Uterus (tissue), 4 donors: ENCODE results near the gene MYOT. TPM values are rescaled to one million over a fixed set of nuclear protein-coding genes. Genes with fewer than 3 reads are reported as not detected.
"Not testable (repeated sequence)": the region's sequence is repeated elsewhere in the genome, so short reads cannot be mapped to it uniquely, and the experiment has no call there.

Experiments
- DNase-seq, 2 donors: peaks; one replicate each; pipeline ENCODE4 v3.0.0-alpha.2; 2019 to 2020
- H3K27ac ChIP-seq, 2 donors: fragments of 200-600 bp; sonication (generic); 1 replicate in 1 of 2; 2 replicates in 1 of 2; pipeline ENCODE4 v1.5.1; 2016 to 2018
- H3K27me3 ChIP-seq, 2 donors: fragments of 200-600 bp; sonication (generic); one replicate each; pipeline ENCODE4 v1.5.1; 2018 to 2019; ENCODE audit warnings: control low read depth in 1 of 2
- H3K36me3 ChIP-seq, 2 donors: fragments of 200-600 bp; sonication (generic); one replicate each; pipeline ENCODE4 v1.5.1; 2019; ENCODE audit warnings: control low read depth in 1 of 2
- H3K4me1 ChIP-seq, 2 donors: fragments of 200-600 bp; sonication (generic); one replicate each; pipeline ENCODE4 v1.5.1; 2018 to 2019; ENCODE audit warnings: control low read depth in 1 of 2
- H3K4me3 ChIP-seq, 2 donors: fragments of 200-600 bp; sonication (generic); 1 replicate in 1 of 2; 2 replicates in 1 of 2; pipeline ENCODE4 v1.5.1; 2018 to 2019; ENCODE audit warnings: mild to moderate bottlenecking in 1 of 2
- H3K9me3 ChIP-seq, 2 donors: fragments of 200-600 bp; sonication (generic); one replicate each; pipeline ENCODE4 v1.5.1; 2019; ENCODE audit warnings: control low read depth in 1 of 2
- POLR2A ChIP-seq, 2 donors: fragments of 450-650 bp; IDR thresholded peaks; one replicate each; pipeline ENCODE4 v1.6.1; 2016; ENCODE audit warnings: antibody characterized with exemption in 2 of 2, mild to moderate bottlenecking in 1 of 2, moderate library complexity in 1 of 2
- intact Hi-C: fragments of 100-400 bp; cut with DNase I; formaldehyde crosslinking; loops from one replicate; pipeline ENCODE4 v1.15.1; 2023; ENCODE audit warnings: low total_unique reads
- total RNA-seq, 4 donors: library from RNA; depleted of rRNA in 3 of 4; stranded (reverse); fragments of >200 nt in 3 of 4; gene quantifications; one replicate each; pipeline versions ENCODE4 v1.1.0 to v1.2.4, GENCODE V29; 2014 to 2023
- TF ChIP-seq, protein P1 (sequence below), 4 experiments: fragments of 200-600 bp in 2 of 4; fragments of 450-650 bp in 2 of 4; sonication (generic) in 2 of 4; IDR thresholded peaks; one replicate each; pipeline ENCODE4 v1.5.1; 2016 to 2019; ENCODE audit warnings: antibody characterized with exemption in 4 of 4, mild to moderate bottlenecking in 2 of 4, moderate library complexity in 1 of 4
- donor health status: DM: yes; HTN: yes; CAD: no.

The MYOT gene
- total RNA-seq, 4 donors from 2014 or later = 0.51 to 2.7 (median 1.1) TPM

DNA sequence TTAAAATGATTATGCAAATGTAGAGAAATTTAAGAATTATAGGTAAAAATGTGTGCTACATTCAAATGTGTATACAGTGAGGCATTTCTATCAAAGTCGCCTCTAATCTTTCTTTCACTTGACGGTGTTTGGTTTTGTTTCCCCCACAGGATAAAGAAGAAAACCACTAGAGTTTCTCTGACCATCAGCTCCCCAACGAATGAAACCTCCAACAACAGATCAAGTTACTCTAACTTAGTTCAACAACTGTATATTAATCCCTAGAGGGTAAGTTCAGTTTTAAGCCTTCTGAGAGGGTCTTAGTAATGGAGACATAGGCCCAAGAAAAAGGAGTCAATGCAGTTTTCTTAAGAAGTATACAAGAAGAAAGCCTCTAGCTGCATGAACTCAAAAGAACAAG lies 11.5 kb upstream of the MYOT start:
- Histone ChIP-seq H3K27me3 (no peaks in the 10 kb centered on the region), H3K4me3 (no peak overlapping the region), H3K9me3 (no peaks in the 10 kb centered on the region), H3K27ac (no peak overlapping the region), H3K4me1 (no peaks in the 10 kb centered on the region), H3K36me3 (no peaks in the 10 kb centered on the region)
- DNase-seq = no peak
- TF ChIP-seq, protein P1, sequence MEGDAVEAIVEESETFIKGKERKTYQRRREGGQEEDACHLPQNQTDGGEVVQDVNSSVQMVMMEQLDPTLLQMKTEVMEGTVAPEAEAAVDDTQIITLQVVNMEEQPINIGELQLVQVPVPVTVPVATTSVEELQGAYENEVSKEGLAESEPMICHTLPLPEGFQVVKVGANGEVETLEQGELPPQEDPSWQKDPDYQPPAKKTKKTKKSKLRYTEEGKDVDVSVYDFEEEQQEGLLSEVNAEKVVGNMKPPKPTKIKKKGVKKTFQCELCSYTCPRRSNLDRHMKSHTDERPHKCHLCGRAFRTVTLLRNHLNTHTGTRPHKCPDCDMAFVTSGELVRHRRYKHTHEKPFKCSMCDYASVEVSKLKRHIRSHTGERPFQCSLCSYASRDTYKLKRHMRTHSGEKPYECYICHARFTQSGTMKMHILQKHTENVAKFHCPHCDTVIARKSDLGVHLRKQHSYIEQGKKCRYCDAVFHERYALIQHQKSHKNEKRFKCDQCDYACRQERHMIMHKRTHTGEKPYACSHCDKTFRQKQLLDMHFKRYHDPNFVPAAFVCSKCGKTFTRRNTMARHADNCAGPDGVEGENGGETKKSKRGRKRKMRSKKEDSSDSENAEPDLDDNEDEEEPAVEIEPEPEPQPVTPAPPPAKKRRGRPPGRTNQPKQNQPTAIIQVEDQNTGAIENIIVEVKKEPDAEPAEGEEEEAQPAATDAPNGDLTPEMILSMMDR (IDR thresholded peaks at IDR 0.05) = no peak
- TF ChIP-seq POLR2A (IDR thresholded peaks at IDR 0.05) = no peak
- intact Hi-C loops = no loop called here

- TF ChIP-seq, protein P1 (IDR thresholded peaks at IDR 0.05) = no peak
- TF ChIP-seq POLR2A (IDR thresholded peaks at IDR 0.05) = no peak
- Histone ChIP-seq H3K36me3 (no peaks in the 10 kb centered on the region), H3K27me3 (no peaks in the 10 kb centered on the region), H3K9me3 (no peaks in the 10 kb centered on the region), H3K27ac (peak overlapping the region in 1 of 2 donors; percentile 31), H3K4me3 (no peak overlapping the region), H3K4me1 (no peaks in the 10 kb centered on the region)
- DNase-seq = no peak
- intact Hi-C loops = no loop called here
Measured at GRCh38 chr5:137856916-137857862, 10.5 kb upstream of the MYOT start.

DNA sequence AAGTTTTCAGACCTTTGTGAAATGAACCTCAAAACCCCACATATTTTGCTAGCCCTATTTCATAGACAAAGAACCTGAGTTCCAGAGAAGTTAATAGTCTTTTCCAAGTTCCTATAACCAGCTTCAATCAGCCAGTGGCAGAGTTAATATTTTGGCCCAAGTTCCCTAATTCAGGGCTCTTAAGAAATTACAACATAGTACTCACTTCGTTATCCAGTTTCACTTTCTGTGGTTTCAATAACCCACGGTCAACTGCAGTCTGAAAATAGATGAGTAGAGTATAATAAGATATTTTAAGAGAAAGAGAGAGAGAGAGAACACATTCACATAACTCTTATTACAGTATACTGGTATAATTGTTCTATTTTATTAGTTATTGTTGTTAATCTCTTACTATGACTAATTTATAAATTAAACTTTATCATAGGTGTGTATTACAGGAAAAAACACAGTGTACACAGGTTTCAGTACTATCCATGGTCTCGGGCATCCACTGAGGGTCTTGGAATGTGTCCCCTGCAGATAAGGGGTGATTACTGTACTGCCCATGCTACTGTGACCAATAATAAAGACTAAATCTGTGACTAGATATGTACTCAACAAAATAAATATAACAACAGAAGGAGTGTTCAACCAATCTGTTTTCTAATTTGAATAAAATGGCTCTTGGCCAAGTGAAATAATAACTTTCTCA lies 9.3 kb upstream of the MYOT start:
- Histone ChIP-seq H3K9me3 (no peaks in the 10 kb centered on the region), H3K4me1 (no peaks in the 10 kb centered on the region), H3K27ac (peak overlapping the region; percentile 31 to 55), H3K4me3 (peak overlapping the region; percentile 5 to 11), H3K27me3 (no peaks in the 10 kb centered on the region), H3K36me3 (no peaks in the 10 kb centered on the region)
- intact Hi-C loops = no loop called here
- TF ChIP-seq POLR2A (IDR thresholded peaks at IDR 0.05) = no peak
- TF ChIP-seq, protein P1 (IDR thresholded peaks at IDR 0.05) = no peak
- no peak for DNase-seq

DNA sequence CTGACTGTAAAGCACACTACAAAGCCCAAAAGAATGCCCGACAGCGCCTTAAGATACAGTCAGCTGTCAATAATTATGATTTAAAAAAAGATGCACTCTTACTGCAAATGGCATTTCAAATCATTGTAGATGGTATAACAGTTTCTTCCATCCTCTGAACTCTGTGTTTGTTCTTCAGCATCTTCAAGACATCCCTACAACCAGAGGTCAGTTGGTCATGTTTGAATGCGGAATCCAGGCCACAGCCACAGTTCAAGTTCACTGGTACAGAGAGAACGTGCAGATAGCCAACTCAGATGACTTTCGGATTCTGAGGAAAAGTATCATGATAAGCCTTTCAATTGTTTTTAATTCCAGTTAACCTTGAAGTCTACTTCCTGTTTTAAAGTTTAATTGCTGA lies 8.7 kb upstream of the MYOT start:
- no peaks in the 10 kb centered on the region for H3K4me1 ChIP-seq
- H3K4me3 ChIP-seq = peak overlapping the region in 1 of 2 donors; percentile 11
- peak overlapping the region in 1 of 2 donors; percentile 55 for H3K27ac ChIP-seq
- intact Hi-C loops = no loop called here
- no peaks in the 10 kb centered on the region for H3K27me3 ChIP-seq
- no peak for TF ChIP-seq POLR2A (IDR thresholded peaks at IDR 0.05)
- TF ChIP-seq, protein P1 (IDR thresholded peaks at IDR 0.05) = no peak
- no peaks in the 10 kb centered on the region for H3K36me3 ChIP-seq
- no peaks in the 10 kb centered on the region for H3K9me3 ChIP-seq
- no peak for DNase-seq

DNA sequence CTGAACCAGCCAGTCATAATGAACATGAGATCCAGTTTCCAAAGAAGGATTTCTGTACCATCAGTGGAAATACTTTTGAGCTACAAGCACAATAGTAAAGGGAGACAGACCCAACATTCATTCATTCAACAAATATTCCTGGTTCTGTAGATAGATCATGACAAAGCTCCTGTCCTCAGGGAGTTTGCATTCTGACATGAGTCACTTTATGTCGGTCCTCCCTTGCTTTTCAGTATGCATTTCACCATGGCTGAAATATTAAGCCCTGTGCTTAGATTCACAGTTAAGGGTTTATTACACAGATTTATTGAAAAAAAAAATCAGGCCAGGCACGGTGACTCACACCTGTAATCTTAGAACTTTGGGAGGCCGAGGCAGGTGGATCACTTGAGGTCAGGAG lies 5.4 kb upstream of the MYOT start:
- no peaks in the 10 kb centered on the region for H3K36me3 ChIP-seq
- TF ChIP-seq POLR2A (IDR thresholded peaks at IDR 0.05) = no peak
- TF ChIP-seq, protein P1 (IDR thresholded peaks at IDR 0.05) = no peak
- H3K27me3 ChIP-seq = no peaks in the 10 kb centered on the region
- no peak overlapping the region for H3K4me3 ChIP-seq
- DNase-seq = no peak
- no peaks in the 10 kb centered on the region for H3K4me1 ChIP-seq
- no peak overlapping the region for H3K27ac ChIP-seq
- no peaks in the 10 kb centered on the region for H3K9me3 ChIP-seq
- intact Hi-C loops = no loop called here

DNA sequence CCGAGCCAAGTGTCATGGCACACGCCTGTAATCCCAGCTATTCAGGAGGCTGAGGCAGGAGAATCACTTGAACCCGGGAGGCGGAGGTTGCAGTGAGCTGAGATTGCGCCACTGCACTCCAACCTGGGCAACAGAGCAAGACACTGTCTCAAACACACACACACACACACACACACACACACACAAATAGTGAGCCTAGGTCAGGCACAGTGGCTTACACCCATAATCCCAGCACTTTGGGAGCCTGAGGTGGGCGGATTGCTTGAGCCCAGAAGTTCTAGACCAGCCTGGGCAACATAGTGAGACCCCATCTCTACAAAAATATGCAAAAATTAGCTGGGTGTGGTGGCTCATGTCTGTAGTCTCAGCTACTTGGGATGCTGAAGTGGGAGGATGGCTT lies 4.0 kb upstream of the MYOT start:
- H3K9me3 ChIP-seq, H3K27me3 ChIP-seq, H3K4me3 ChIP-seq, intact Hi-C loops, DNase-seq, H3K4me1 ChIP-seq, H3K36me3 ChIP-seq, H3K27ac ChIP-seq: not testable (repeated sequence)
